Measurements from ENCODE around the gene TIPARP. TPM values are rescaled to one million over a fixed set of nuclear protein-coding genes. Genes with fewer than 3 reads are reported as not detected.
A peak's percentile ranks its signal among the peaks of the same experiment; 100 is the strongest.
"Not testable (repeated sequence)": the region's sequence is repeated elsewhere in the genome, so short reads cannot be mapped to it uniquely, and the experiment has no call there.

Gene TIPARP
- total RNA-seq, 1 experiment from 2014 or later: 155 TPM

- no peak for DNase-seq (ENCODE audit: low read depth)
Observed at GRCh38 chr3:156739976-156740375, 65.6 kb downstream of the TIPARP start.

- not testable (repeated sequence) for DNase-seq (ENCODE audit: low read depth)
Observed at GRCh38 chr3:156740581-156740980, 66.2 kb downstream of the TIPARP start.

- no peak for DNase-seq (ENCODE audit: low read depth)
Observed at GRCh38 chr3:156741935-156742334, 67.5 kb downstream of the TIPARP start.

- DNase-seq (ENCODE audit: low read depth): no peak
Observed at GRCh38 chr3:156742401-156742800, 68.0 kb downstream of the TIPARP start.

- no peak for DNase-seq (ENCODE audit: low read depth)
Observed at GRCh38 chr3:156743859-156744258, 69.5 kb downstream of the TIPARP start.

- no peak for DNase-seq (ENCODE audit: low read depth)
Observed at GRCh38 chr3:156744631-156745030, 70.2 kb downstream of the TIPARP start.

- no peak for DNase-seq (ENCODE audit: low read depth)
Observed at GRCh38 chr3:156745766-156746165, 71.4 kb downstream of the TIPARP start.

GRCh38 chr3:156747046-156747445, 72.7 kb downstream of the TIPARP start:
- DNase-seq (ENCODE audit: low read depth): no peak

- peak; percentile 44 for DNase-seq (ENCODE audit: low read depth)
Observed at GRCh38 chr3:156749244-156749643, 74.9 kb downstream of the TIPARP start.

- DNase-seq (ENCODE audit: low read depth): peak; percentile 90
Observed at GRCh38 chr3:156750191-156750873, 75.9 kb downstream of the TIPARP start.

- DNase-seq (ENCODE audit: low read depth): no peak
Observed at GRCh38 chr3:156750874-156751245, 76.5 kb downstream of the TIPARP start.

GRCh38 chr3:156751461-156752025, 77.2 kb downstream of the TIPARP start:
- DNase-seq (ENCODE audit: low read depth): peak; percentile 95

Other genes starting within 250 kb of the TIPARP start
- gene SSR3, start 119.5 kb upstream of the TIPARP start, total RNA-seq (2014; rRNA removed; shearing (Covaris generic)): 287 and 330 TPM in 2 replicates
- gene LEKR1, start 151.8 kb downstream of the TIPARP start, total RNA-seq (2014; rRNA removed; shearing (Covaris generic)): 1.8 and 2.1 TPM in 2 replicates